ENCODE results near the gene SEMA3A.

Gene SEMA3A

GRCh38 chr7:84195295-84196060, 889 bp upstream of the SEMA3A start:
- peak; percentile 35 for DNase-seq

DNA sequence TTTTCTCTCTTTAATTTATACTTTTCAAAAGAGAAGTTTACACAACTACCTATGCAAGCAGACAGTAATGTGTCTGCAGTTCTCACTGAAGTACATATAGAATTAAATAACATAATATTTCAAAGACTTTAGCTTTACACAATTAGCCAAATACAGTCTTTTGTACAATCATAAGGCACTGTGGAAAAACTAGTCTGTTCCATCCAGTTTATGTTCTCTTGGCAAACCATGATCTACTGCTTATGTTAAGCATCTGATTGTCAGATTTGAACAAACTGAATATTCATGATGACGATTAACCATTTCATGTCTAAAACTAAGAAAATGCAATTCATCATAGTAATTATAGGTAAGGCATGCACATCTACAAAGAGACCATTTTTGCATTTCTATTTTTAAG, 842 bp downstream of the SEMA3A start:
- no peak for DNase-seq

DNA sequence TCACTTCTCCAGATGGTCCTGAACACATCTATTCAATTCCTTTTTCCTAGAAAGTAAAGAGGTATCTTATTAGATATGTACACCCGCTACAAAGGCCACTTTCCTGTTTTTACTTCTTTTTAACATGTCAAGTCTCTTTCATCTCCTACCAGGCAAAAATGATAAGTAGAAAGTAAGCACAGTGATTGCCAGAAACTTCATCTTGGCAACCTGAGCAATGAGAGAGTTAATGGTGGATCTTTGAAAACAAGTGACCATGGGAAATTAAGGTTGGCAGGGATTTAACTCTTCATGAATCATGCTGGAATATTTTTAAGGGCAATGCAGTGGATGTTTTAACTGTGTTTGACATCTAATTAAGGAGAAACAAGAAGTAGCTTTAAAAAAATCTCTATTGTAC, 2.7 kb downstream of the SEMA3A start:
- DNase-seq = no peak

DNA sequence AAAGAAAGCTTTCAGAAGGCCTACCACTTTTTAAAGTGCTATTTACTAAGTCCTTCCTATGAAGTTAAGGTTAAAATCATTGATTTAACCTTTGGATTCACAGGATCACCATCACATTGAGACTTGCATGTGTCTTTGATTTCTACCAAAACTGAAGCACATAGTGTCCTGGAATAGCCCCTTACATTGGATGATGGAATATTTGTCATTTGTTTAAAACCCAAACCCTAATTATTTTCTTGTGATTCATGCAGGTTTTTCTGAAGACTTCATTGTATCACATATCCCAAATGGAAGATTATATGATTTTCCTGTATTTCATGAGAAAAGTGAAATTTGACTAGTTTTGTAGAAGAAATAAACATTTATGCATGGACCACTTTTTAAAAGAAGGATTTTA, 3.3 kb downstream of the SEMA3A start:
- DNase-seq = no peak

DNA sequence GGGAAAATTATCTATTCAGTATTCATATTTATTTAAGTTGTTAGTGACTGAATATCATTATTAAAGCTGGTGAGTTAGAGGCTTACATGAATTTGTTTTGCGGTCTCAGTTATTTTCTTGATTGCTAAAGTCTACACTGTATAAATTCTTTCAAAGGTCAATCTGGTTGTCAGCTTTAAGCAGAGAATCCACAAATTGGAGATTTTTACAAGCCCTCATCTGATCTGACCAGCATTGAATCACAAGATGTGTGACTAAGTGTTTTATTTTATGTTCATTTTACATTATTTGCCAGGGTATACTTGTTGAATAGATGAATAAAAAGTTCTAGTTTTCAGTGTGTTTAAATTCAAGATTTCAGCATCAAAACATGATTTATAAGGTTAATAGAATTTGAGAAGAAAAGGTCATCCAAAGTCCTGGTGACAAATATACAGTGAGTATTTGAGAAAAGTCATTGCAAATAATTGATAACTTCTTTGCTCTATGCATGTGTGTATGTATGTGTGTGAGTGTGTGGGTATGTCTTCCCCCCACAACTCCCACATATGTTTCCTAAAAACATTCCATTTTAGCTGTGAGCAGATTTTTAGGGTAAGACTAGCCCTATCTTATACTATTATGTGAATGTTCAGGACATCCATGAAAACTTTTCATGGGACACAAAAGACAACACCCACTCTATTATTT, 4.4 kb downstream of the SEMA3A start:
- peak; percentile 31 for DNase-seq

DNA sequence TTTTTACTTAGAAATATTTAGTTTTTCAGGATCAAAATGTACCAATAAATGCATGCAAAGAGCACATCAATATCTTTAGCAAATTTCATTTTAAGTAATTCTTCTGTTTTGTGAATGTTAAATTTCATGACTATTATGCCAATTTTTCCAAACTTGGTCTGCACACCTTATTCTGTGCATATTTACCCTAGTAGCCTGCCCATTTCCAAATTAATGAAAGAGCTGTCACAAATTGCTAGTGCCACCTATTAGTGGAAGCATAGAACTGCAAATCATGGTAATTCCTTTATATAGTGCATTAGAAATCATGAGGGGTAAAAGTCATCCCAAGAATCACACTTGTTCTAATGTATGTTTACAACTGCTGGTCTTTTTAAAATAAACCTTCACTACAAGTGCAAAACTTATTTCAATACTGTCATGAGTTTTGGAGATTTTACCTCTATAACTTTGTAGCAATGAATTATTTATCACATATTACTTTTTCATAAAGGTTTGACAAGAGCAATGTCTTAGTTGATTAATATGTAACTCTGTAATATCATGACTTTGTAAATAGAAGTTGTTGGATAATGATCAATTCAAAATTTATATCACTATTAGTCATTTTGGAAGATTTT, 5.7 kb downstream of the SEMA3A start:
- DNase-seq = peak; percentile 28

- peak; percentile 74 for DNase-seq
Observed at GRCh38 chr7:84187813-84188510, 6.6 kb downstream of the SEMA3A start.

- DNase-seq = no peak
Observed at GRCh38 chr7:84187087-84187805, 7.3 kb downstream of the SEMA3A start.

GRCh38 chr7:84183741-84184140, 10.8 kb downstream of the SEMA3A start:
- DNase-seq = no peak

DNA sequence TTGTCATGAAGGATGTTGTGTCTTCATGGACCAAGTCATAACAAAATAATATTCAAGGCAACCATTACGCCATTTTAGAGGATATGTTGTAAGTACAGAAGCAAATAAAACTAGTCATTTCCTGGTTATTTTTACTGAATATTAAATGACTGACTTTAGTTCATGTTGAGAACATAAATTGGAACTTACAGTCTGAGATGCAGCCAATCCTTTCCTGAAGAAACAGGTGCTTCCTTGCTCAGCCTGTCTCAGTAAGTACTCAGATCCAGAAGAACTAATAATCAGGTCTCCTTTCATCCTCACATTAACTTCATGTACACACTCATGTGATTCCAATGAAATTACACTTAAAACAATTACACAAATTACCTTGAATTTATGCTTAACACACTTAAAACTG, 12.3 kb downstream of the SEMA3A start:
- no peak for DNase-seq

GRCh38 chr7:84181628-84182027, 13.0 kb downstream of the SEMA3A start:
- peak; percentile 49 for DNase-seq

- DNase-seq = no peak
Observed at GRCh38 chr7:84177758-84178412, 16.7 kb downstream of the SEMA3A start.

- no peak for DNase-seq
Observed at GRCh38 chr7:84176716-84177115, 17.9 kb downstream of the SEMA3A start.

GRCh38 chr7:84175461-84175860, 19.1 kb downstream of the SEMA3A start:
- no peak for DNase-seq

GRCh38 chr7:84170646-84171045, 23.9 kb downstream of the SEMA3A start:
- DNase-seq = no peak

DNA sequence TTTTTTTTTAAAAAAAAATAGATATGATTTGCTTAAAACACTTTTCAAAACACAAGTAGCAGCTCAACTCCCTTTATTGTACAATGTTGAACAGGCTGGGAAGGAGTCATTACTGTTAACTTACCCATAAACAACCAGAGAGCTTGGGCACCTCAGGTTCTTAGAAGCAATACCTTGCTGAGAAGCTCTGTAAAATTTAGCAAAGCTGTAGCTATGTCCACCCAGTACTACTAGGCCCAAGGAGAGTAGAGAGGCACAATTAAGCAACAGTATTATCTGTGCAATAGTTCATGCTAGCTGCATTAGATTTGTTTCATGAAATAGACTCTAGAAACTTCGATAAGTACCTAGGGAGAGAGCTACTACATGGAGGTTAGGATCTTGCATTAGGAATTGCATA, 32.0 kb downstream of the SEMA3A start:
- DNase-seq = no peak

GRCh38 chr7:84162125-84162524, 32.5 kb downstream of the SEMA3A start:
- no peak for DNase-seq

GRCh38 chr7:84161398-84161797, 33.2 kb downstream of the SEMA3A start:
- DNase-seq = no peak

GRCh38 chr7:84159435-84159834, 35.2 kb downstream of the SEMA3A start:
- DNase-seq = no peak

GRCh38 chr7:84157171-84157570, 37.4 kb downstream of the SEMA3A start:
- DNase-seq = no peak

- no peak for DNase-seq
Observed at GRCh38 chr7:84154991-84155781, 39.4 kb downstream of the SEMA3A start.
